ENCODE results near the gene B3GNT3. TPM values are rescaled to one million over a fixed set of nuclear protein-coding genes. Genes with fewer than 3 reads are reported as not detected.

Gene B3GNT3
- total and polyA plus RNA-seq, 2 experiments from 2014 or later, result not detected

DNA sequence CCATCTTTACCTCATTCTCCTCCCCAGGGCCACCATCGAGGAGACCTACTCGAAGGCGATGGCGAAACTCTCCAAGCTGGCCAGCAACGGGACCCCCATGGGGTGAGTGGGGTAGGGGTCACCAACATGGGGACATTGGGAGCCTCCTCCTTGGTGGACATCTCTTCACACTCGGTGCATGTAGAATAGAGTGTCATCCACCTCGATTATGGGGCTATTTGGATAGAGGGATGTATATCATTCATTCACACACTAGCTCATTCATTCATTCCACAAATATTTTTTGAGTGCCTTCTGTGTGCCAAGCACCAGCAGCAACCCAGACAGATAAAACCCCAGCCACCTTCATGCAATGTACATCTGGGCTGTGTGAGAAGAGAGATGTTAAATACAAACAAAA, 30.6 kb upstream of the B3GNT3 start:
- no peaks in the 10 kb centered on the region for H3F3A ChIP-seq (ENCODE audit: insufficient read depth)
- no peaks in the 10 kb centered on the region for H4K20me1 ChIP-seq (ENCODE audit: insufficient read depth)
- WGBS, 2 experiments (ENCODE audit: low coverage in 1 of 2, low lambda C conversion rate in 2 of 2, missing lambda C conversion rate in 2 of 2), result 78 to 79% methylated on average over 7 of the region's 7 CpGs
- in situ Hi-C loops (cut with MboI), result no loop called here
- H2AFZ ChIP-seq, result no peak overlapping the region
- no peaks in the 10 kb centered on the region for H3K9me3 ChIP-seq (ENCODE audit: low read depth)
- no peak overlapping the region for H3K4me2 ChIP-seq (ENCODE audit: unreplicated experiment)
- no peaks in the 10 kb centered on the region for H3K79me2 ChIP-seq (ENCODE audit: insufficient read depth)
- no peak overlapping the region for H3K4me3 ChIP-seq
- H3K36me3 ChIP-seq (ENCODE audit: low read depth), result no peaks in the 10 kb centered on the region
- DNase-seq, result no peak
- TF ChIP-seq EZH2 (IDR thresholded peaks at IDR 0.05; ENCODE audit: insufficient read depth, poor library complexity, severe bottlenecking) (no peak), EZH2phosphoT487 (IDR thresholded peaks at IDR 0.05; ENCODE audit: insufficient read depth, low read depth) (no peak)
- no peaks in the 10 kb centered on the region for H3K9me2 ChIP-seq (ENCODE audit: insufficient read depth)
- no peak overlapping the region for H3K9ac ChIP-seq
- H3K27ac ChIP-seq, result no peak overlapping the region
- H3K4me1 ChIP-seq (ENCODE audit: insufficient read depth), result no peaks in the 10 kb centered on the region
- no peaks in the 10 kb centered on the region for H3K27me3 ChIP-seq (replicated peaks; ENCODE audit: insufficient read depth)

- no peaks in the 10 kb centered on the region for H3F3A ChIP-seq (ENCODE audit: insufficient read depth)
- H3K9me2 ChIP-seq (ENCODE audit: insufficient read depth), result no peaks in the 10 kb centered on the region
- H3K4me1 ChIP-seq (ENCODE audit: insufficient read depth), result no peaks in the 10 kb centered on the region
- no peaks in the 10 kb centered on the region for H3K27me3 ChIP-seq (replicated peaks; ENCODE audit: insufficient read depth)
- H4K20me1 ChIP-seq (ENCODE audit: insufficient read depth), result no peaks in the 10 kb centered on the region
- no peaks in the 10 kb centered on the region for H3K36me3 ChIP-seq (ENCODE audit: low read depth)
- DNase-seq, result no peak
- in situ Hi-C loops (cut with MboI), result no loop called here
- H3K9ac ChIP-seq, result no peak overlapping the region
- H3K79me2 ChIP-seq (ENCODE audit: insufficient read depth), result no peaks in the 10 kb centered on the region
- no peak overlapping the region for H3K4me3 ChIP-seq
- TF ChIP-seq EZH2 (IDR thresholded peaks at IDR 0.05; ENCODE audit: insufficient read depth, poor library complexity, severe bottlenecking) (no peak), EZH2phosphoT487 (IDR thresholded peaks at IDR 0.05; ENCODE audit: insufficient read depth, low read depth) (no peak)
- H2AFZ ChIP-seq, result no peak overlapping the region
- no peak overlapping the region for H3K4me2 ChIP-seq (ENCODE audit: unreplicated experiment)
- no peaks in the 10 kb centered on the region for H3K9me3 ChIP-seq (ENCODE audit: low read depth)
- no peak overlapping the region for H3K27ac ChIP-seq
- 87 to 89% methylated on average over 12 of the region's 12 CpGs for WGBS, 2 experiments (ENCODE audit: low coverage in 1 of 2, low lambda C conversion rate in 2 of 2, missing lambda C conversion rate in 2 of 2)
These were observed 29.8 kb upstream of the B3GNT3 start for GRCh38 chr19:17765069-17765618.

- no peaks in the 10 kb centered on the region for H4K20me1 ChIP-seq (ENCODE audit: insufficient read depth)
- TF ChIP-seq EZH2phosphoT487 (IDR thresholded peaks at IDR 0.05; ENCODE audit: insufficient read depth, low read depth) (no peak), EZH2 (IDR thresholded peaks at IDR 0.05; ENCODE audit: insufficient read depth, poor library complexity, severe bottlenecking) (no peak)
- 15 to 16% methylated on average over 29 of the region's 29 CpGs for WGBS, 2 experiments (ENCODE audit: low coverage in 1 of 2, low lambda C conversion rate in 2 of 2, missing lambda C conversion rate in 2 of 2)
- H3K9me3 ChIP-seq (ENCODE audit: low read depth), result no peaks in the 10 kb centered on the region
- peak overlapping the region; percentile 65 for H3K4me2 ChIP-seq (ENCODE audit: unreplicated experiment)
- H3K9ac ChIP-seq, result no peak overlapping the region
- H3K36me3 ChIP-seq (ENCODE audit: low read depth), result no peaks in the 10 kb centered on the region
- H3K27ac ChIP-seq, result no peak overlapping the region
- peak; percentile 85 for DNase-seq
- H3K4me1 ChIP-seq (ENCODE audit: insufficient read depth), result no peaks in the 10 kb centered on the region
- in situ Hi-C loops (cut with MboI), result no loop called here
- H3K27me3 ChIP-seq (replicated peaks; ENCODE audit: insufficient read depth), result no peaks in the 10 kb centered on the region
- peak overlapping the region; percentile 38; the same call in 1 of the 2 replicates for H2AFZ ChIP-seq
- H3K79me2 ChIP-seq (ENCODE audit: insufficient read depth), result no peaks in the 10 kb centered on the region
- H3K9me2 ChIP-seq (ENCODE audit: insufficient read depth), result no peaks in the 10 kb centered on the region
- no peaks in the 10 kb centered on the region for H3F3A ChIP-seq (ENCODE audit: insufficient read depth)
- peak overlapping the region; percentile 58 for H3K4me3 ChIP-seq
These were observed 28.3 kb upstream of the B3GNT3 start for GRCh38 chr19:17766543-17767131.

DNA sequence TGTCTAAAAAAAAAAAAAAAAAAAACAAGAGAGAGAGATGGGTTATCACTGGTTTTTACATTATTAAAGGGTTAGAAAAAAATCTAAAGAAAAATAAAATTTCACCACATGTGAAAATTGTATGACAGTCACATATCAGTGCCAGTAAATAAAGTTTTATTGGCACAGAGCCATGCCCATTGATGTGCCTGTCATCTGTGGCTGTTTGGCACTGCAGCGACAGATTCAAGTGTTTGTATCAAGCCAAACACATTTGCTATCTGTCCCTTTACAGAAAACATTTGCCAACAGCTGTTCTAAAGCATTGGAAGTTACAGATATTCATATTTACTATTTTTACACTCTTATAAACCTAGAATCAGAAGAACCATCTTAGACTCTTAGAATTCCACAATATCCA, 27.4 kb upstream of the B3GNT3 start:
- Histone ChIP-seq H4K20me1 (ENCODE audit: insufficient read depth) (no peaks in the 10 kb centered on the region), H2AFZ (no peak overlapping the region), H3F3A (ENCODE audit: insufficient read depth) (no peaks in the 10 kb centered on the region), H3K27ac (no peak overlapping the region), H3K4me2 (ENCODE audit: unreplicated experiment) (no peak overlapping the region), H3K9me2 (ENCODE audit: insufficient read depth) (no peaks in the 10 kb centered on the region), H3K79me2 (ENCODE audit: insufficient read depth) (no peaks in the 10 kb centered on the region), H3K27me3 (replicated peaks; ENCODE audit: insufficient read depth) (no peaks in the 10 kb centered on the region), H3K9ac (no peak overlapping the region), H3K9me3 (ENCODE audit: low read depth) (no peaks in the 10 kb centered on the region), H3K4me1 (ENCODE audit: insufficient read depth) (no peaks in the 10 kb centered on the region), H3K4me3 (no peak overlapping the region), H3K36me3 (ENCODE audit: low read depth) (no peaks in the 10 kb centered on the region)
- 3 to 4% methylated on average over 1 of the region's 1 CpG for WGBS, 2 experiments (ENCODE audit: low coverage in 1 of 2, low lambda C conversion rate in 2 of 2, missing lambda C conversion rate in 2 of 2)
- TF ChIP-seq EZH2phosphoT487 (IDR thresholded peaks at IDR 0.05; ENCODE audit: insufficient read depth, low read depth), result no peak
- TF ChIP-seq EZH2 (IDR thresholded peaks at IDR 0.05; ENCODE audit: insufficient read depth, poor library complexity, severe bottlenecking), result no peak
- DNase-seq, result no peak
- in situ Hi-C loops (cut with MboI), result no loop called here
